HG03039 (cell line): ENCODE data around the gene KCNK17.
"Not testable (repeated sequence)": the region's sequence is repeated elsewhere in the genome, so short reads cannot be mapped to it uniquely, and the experiment has no call there.

Experiments used
- ATAC-seq: cut with Tn5 transposase; IDR thresholded peaks from one replicate; pipeline ENCODE4 v1.9.1; 2021; ENCODE audit warnings: mild to moderate bottlenecking, moderate library complexity; ENCODE audit not compliant: unreplicated experiment

KCNK17 gene

GRCh38 chr6:39304951-39305350 lies 9.3 kb downstream of the KCNK17 start:
- ATAC-seq: no peak

GRCh38 chr6:39303425-39304153 lies 10.6 kb downstream of the KCNK17 start:
- ATAC-seq: no peak

- no peak for ATAC-seq
These were observed 11.4 kb downstream of the KCNK17 start for GRCh38 chr6:39302669-39303424.

GRCh38 chr6:39302011-39302410 lies 12.2 kb downstream of the KCNK17 start:
- no peak for ATAC-seq

GRCh38 chr6:39301606-39302005 lies 12.6 kb downstream of the KCNK17 start:
- no peak for ATAC-seq

- no peak for ATAC-seq
These were observed 13.5 kb downstream of the KCNK17 start for GRCh38 chr6:39300739-39301138.

GRCh38 chr6:39298061-39298460 lies 16.2 kb downstream of the KCNK17 start:
- no peak for ATAC-seq

GRCh38 chr6:39296745-39297640 lies 17.2 kb downstream of the KCNK17 start:
- ATAC-seq: no peak

GRCh38 chr6:39295611-39296011 lies 18.6 kb downstream of the KCNK17 start:
- no peak for ATAC-seq

- no peak for ATAC-seq
These were observed 19.3 kb downstream of the KCNK17 start for GRCh38 chr6:39294899-39295298.

GRCh38 chr6:39294133-39294532 lies 20.1 kb downstream of the KCNK17 start:
- no peak for ATAC-seq

- ATAC-seq: no peak
These were observed 21.6 kb downstream of the KCNK17 start for GRCh38 chr6:39292637-39293036.

GRCh38 chr6:39289490-39289889 lies 24.7 kb downstream of the KCNK17 start:
- ATAC-seq: no peak

- ATAC-seq: no peak
These were observed 26.6 kb downstream of the KCNK17 start for GRCh38 chr6:39287601-39288000.

GRCh38 chr6:39286596-39286995 lies 27.6 kb downstream of the KCNK17 start:
- not testable (repeated sequence) for ATAC-seq

GRCh38 chr6:39282774-39283173 lies 31.4 kb downstream of the KCNK17 start:
- ATAC-seq: no peak

- ATAC-seq: no peak
These were observed 32.8 kb downstream of the KCNK17 start for GRCh38 chr6:39281312-39281980.

- ATAC-seq: no peak
These were observed 33.9 kb downstream of the KCNK17 start for GRCh38 chr6:39280247-39280731.

- no peak for ATAC-seq
These were observed 34.7 kb downstream of the KCNK17 start for GRCh38 chr6:39279539-39279938.

- no peak for ATAC-seq
These were observed 37.7 kb downstream of the KCNK17 start for GRCh38 chr6:39276379-39276995.
